ENCODE results near the gene DYNLT4. TPM values are rescaled to one million over a fixed set of nuclear protein-coding genes. Genes with fewer than 3 reads are reported as not detected.
"Not testable (repeated sequence)": the region's sequence is repeated elsewhere in the genome, so short reads cannot be mapped to it uniquely, and the experiment has no call there.

Gene DYNLT4
- polyA plus RNA-seq, 3 donors, result 0.25 to 0.74 TPM; not detected in 1

DNA sequence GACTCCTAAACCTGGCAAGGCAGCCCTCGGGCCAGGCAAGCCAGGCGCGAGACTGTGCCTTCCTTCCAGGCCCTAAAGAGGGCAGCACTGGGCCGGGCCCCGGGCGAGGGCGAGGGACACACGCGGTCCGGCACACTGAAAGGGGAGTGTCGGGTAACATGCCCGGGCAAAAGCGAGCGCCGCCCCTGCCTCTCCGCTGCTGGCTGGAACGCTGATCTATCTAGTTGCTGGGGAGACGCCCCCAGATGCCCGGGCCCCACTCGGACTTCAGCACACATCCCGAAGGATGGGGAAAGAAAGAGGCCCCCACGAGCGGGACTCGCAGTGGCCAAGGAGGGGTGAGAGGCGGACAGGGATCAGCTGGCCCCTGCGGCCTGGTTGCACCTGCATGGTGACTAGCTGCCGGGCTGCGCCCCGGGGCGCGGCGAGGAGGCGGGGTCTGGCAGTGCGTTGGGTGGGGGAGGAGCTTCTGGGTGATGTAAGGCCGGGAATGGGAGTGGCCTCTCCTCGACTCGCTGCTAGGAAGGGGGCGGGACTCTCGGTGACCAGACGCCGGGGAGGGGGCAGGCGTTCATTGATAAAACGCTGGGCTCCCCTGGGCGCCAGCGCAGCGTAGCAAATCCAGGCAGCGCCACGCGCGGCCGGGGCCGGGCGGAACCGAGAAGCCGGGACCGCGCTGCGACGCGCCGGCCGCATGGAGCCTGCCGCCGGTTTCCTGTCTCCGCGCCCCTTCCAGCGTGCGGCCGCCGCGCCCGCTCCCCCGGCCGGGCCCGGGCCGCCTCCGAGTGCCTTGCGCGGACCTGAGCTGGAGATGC lies 7.2 kb downstream of the DYNLT4 start, which contains the start of gene PLK3:
Gene PLK3, plus strand, starts transcription at position 608 of the 815 bp plus-strand sequence. Its CDS starts 87 bp downstream, at position 695.
- WGBS, 3 donors, result 0 to 1% (median 0%) methylated on average over 26 to 79 of the region's 79 CpGs
- H3K27ac ChIP-seq (ENCODE audit: low read depth, low read length), result peak within 1 kb of the TSS; percentile 87

- no peak overlapping the region for H3K27ac ChIP-seq (ENCODE audit: low read depth, low read length)
- WGBS, 3 donors, result 82 to 90% (median 89%) methylated on average over 10 of the region's 10 CpGs
These were observed 8.4 kb downstream of the DYNLT4 start for GRCh38 chr1:44798481-44799365.

DNA sequence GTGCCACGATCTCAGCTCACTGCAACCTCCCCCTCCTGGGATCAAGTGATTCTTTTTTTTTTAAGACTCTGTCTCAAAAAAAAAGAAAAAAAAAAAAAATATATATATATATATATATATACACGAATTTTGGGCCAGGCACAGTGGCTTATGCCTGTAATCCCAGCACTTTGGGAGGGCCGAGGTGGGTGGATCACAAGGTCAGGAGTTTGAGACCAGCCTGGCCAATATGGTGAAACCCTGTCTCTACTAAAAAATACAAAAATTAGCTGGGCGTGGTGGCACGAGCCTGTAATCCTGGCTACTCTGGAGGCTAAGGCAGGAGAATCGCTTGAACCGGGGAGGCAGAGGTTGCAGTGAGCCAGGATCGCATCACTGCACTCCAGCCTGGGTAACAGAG lies 9.3 kb downstream of the DYNLT4 start:
- 81 to 91% (median 83%) methylated on average over 7 to 8 of the region's 8 CpGs for WGBS, 3 donors
- not testable (repeated sequence) for H3K27ac ChIP-seq (ENCODE audit: low read depth, low read length)

- H3K27ac ChIP-seq (ENCODE audit: low read depth, low read length), result no peak overlapping the region
These were observed 14.2 kb downstream of the DYNLT4 start for GRCh38 chr1:44792736-44793502.

DNA sequence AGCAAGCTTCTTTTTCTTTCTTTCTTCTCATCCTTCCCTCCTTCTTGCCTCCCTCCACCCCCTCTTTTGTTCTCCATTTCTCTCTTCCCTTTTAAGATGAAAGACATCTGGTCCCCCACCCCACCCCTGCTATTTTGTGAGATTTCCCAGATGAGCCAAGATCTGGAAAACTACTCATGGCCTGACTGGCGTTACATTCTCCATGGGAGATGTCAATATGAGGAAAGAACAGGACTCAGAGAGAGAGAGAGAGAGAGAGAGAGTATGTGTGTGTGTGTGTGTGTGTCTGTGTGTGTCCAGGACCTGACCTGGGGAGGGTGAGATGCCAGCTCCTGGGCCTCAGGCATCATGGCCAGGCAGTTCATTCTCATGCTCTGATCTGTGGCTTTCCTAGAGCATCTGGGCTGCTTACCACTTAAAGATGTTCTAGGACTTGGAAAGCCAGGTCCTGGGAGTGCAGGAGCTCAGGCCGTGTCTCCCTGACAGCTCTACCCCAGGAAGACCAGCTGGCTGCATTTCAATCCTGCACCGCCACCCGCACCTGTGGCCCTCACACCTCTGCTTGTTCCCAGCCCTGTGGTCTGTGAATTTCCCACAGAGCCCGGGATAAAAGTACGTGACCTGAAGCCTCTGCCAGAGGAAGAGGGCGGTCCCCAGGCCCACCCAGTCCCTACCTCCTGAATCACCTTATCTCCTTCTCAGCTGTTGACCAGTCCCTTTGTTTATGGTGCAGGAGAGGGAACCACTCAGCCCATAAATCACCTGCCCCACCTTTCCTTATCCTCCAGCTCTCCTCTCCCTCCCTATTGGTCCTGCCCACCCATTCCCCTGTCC lies 16.0 kb downstream of the DYNLT4 start:
- no peak overlapping the region for H3K27ac ChIP-seq (ENCODE audit: low read depth, low read length)
- WGBS, 3 donors, result 50 to 70% (median 69%) methylated on average over 7 of the region's 7 CpGs

More at GRCh38 chr1:44792736-44793502, 14.2 kb downstream of the DYNLT4 start:
- WGBS, 3 donors, result 87 to 92% (median 88%) methylated on average over 9 of the region's 9 CpGs

- WGBS, 3 donors, result 83 to 86% (median 84%) methylated on average over 9 of the region's 9 CpGs
- H3K27ac ChIP-seq (ENCODE audit: low read depth, low read length), result no peak within 1 kb of the TSS
These were observed 18.9 kb downstream of the DYNLT4 start, which contains the start of gene BEST4 for GRCh38 chr1:44788120-44788860. Gene BEST4, minus strand, starts transcription at chr1:44788170. Its CDS starts 465 bp downstream, at chr1:44787705.

DNA sequence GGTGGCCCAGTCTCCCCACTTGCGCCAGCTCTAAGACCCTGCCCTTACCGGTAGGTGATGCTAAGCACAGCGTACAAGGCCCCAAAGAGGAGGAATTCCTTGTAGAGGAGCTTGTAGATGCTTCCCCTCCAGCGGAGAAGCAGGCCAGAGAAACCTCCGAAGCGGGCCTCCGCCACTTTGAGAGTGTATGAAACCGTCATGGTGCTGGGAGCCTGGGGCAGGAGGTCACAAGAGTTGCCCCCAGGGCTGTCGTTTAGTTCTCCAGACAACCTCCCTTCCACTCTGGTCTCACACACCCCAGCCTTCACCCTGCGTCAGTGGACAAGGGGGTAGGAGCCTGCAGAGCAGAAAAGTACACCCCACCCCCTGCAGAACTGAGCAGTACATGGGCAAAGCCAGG lies 19.6 kb downstream of the DYNLT4 start:
- no peak overlapping the region for H3K27ac ChIP-seq (ENCODE audit: low read depth, low read length)
- 94% methylated on average over 10 of the region's 10 CpGs for WGBS, 3 donors

DNA sequence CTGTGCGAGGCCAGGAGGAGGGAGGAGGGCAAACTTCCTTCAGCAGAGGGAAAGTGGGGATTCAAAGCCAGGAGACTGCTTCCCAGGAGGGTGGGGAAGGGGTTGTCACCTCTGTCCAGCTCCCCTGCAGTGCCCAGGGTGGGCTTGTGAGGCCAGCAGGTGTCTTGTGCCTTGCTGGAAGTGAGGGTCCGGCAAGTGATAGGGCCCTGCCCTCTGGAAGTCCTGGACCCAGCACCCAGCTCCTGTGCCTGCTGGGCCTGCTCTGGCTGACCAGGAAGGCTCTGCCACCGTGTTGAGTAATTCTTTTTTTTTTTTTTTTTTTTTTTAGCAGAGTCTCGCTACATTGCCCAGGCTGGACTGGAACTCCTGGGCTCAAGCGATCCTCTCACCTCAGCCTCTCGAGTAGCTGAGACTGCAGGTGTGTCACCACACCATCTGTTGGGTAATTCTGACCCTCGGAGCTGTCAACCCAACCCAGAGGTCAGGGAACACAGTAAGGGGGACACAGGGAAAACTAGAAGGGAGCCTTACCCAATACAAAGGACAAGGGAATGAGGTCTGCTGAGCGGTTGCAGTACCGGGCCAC lies 20.2 kb downstream of the DYNLT4 start:
- H3K27ac ChIP-seq (ENCODE audit: low read depth, low read length), result no peak overlapping the region
- 77 to 88% (median 77%) methylated on average over 8 to 9 of the region's 9 CpGs for WGBS, 3 donors

GRCh38 chr1:44786138-44786840 lies 20.9 kb downstream of the DYNLT4 start:
- WGBS, 3 donors, result 5 to 6% (median 5%) methylated on average over 49 of the region's 49 CpGs
- no peak overlapping the region for H3K27ac ChIP-seq (ENCODE audit: low read depth, low read length)

- 32 to 35% (median 33%) methylated on average over 11 of the region's 11 CpGs for WGBS, 3 donors
- no peak overlapping the region for H3K27ac ChIP-seq (ENCODE audit: low read depth, low read length)
These were observed 21.5 kb downstream of the DYNLT4 start for GRCh38 chr1:44785501-44786137.

GRCh38 chr1:44785029-44785380 lies 22.1 kb downstream of the DYNLT4 start:
- H3K27ac ChIP-seq (ENCODE audit: low read depth, low read length), result no peak overlapping the region
- WGBS, 3 donors, result 78 to 90% (median 86%) methylated on average over 5 to 6 of the region's 6 CpGs

GRCh38 chr1:44784094-44785028 lies 22.8 kb downstream of the DYNLT4 start:
- H3K27ac ChIP-seq (ENCODE audit: low read depth, low read length), result no peak overlapping the region
- 5 to 12% (median 9%) methylated on average over 62 to 71 of the region's 71 CpGs for WGBS, 3 donors

DNA sequence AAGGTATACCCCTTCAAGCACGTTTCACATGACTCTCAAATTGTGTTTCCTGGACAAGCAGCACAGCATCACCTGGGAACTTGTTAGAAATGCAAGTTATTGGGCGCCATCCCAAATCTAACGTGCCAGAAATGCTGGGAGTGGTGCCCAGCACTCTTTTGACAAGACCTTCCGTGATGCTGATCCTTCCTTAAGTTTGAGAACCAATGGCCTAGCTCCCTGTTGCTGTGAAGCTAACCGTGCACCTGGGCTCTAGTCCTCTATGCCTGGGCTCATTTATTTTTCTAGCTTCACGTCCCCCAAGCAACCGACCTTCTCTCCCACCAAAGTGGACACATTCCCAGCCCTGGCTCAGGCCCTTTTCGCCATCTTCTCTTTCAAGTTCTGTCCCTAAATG lies 23.5 kb downstream of the DYNLT4 start:
- WGBS, 3 donors, result 46 to 54% (median 52%) methylated on average over 8 of the region's 8 CpGs
- no peak overlapping the region for H3K27ac ChIP-seq (ENCODE audit: low read depth, low read length)

DNA sequence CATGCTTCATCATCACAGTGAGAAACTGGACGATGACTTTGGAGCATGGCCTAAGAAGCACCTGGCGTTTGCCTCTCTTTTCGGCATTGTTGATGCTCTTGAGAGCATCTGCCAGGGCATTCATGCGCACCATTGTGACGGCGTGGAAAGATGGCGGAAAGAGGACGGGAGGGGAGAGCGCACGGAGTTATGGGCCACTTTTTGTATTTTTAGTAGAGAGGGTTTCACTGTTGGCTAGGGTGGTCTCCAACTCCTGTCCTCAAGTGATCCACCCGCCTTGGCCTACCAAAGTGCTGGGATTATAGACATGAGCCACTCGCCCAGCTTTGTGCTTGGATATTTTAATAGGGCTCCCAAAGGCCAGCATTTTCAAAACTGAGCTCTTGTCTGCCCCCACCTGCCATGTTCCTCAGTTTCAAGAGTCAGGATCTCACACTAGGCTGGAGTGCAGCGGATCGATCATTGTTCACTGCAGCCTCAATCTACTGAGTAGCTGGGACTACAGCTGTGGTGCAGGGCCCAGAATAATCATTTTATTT lies 26.5 kb downstream of the DYNLT4 start:
- WGBS, 3 donors, result 91 to 95% (median 93%) methylated on average over 14 of the region's 14 CpGs
- H3K27ac ChIP-seq (ENCODE audit: low read depth, low read length), result no peak overlapping the region

Data from adipose tissue (tissue), 3 donors.